ENCODE measurements around the gene TBXA2R.

- no peak for TF ChIP-seq POLR2A (IDR thresholded peaks at IDR 0.05; ENCODE audit: low read depth, low read length)
- TF ChIP-seq POLR2AphosphoS5 (IDR thresholded peaks at IDR 0.05; ENCODE audit: low read depth, low read length): no peak
- TF ChIP-seq SPI1 (IDR thresholded peaks at IDR 0.05; ENCODE audit: low read depth, low read length): no peak
- TF ChIP-seq TAF1 (IDR thresholded peaks at IDR 0.05; ENCODE audit: low read depth, low read length): no peak
- TF ChIP-seq PAX5 (IDR thresholded peaks at IDR 0.05; ENCODE audit: insufficient read depth, low read length, severe bottlenecking): no peak
Observed at GRCh38 chr19:3621689-3622088, 15.0 kb upstream of the TBXA2R start.
